WTC11 (cell line): Measurements from ENCODE around the gene GUCY1A2. TPM values are rescaled to one million over a fixed set of nuclear protein-coding genes. Genes with fewer than 3 reads are reported as not detected.

ENCODE experiments used
- ATAC-seq: fragments of 200-7000 bp; cut with Tn5 transposase; 2 replicates; pipeline ENCODE4 v1.10.0; 2021; ENCODE audit warnings: mild to moderate bottlenecking, moderate library complexity
- CTCF ChIA-PET: fragments of 300-600 bp; sonication (Branson Sonifier 250); formaldehyde crosslinking; loops from one replicate; lab custom pipeline; 2021; ENCODE audit warnings: antibody characterized with exemption; lab: Charles Lee
- POLR2A ChIA-PET: fragments of 350-600 bp; sonication (Branson Sonifier 250); formaldehyde crosslinking; loops from one replicate; lab custom pipeline; 2021; ENCODE audit warnings: antibody characterized with exemption; lab: Charles Lee
- DNase-seq: peaks from one replicate; pipeline ENCODE4 v3.0.0; 2021; ENCODE audit warnings: low spot score
- H3K27ac Mint-ChIP-seq: 2 replicates; pipeline ENCODE4 v1.8.0; 2021; ENCODE audit warnings: mixed read lengths
- H3K27me3 Mint-ChIP-seq: 2 replicates; pipeline ENCODE4 v1.8.0; 2021; ENCODE audit warnings: low read depth, mild to moderate bottlenecking, moderate library complexity, mixed read lengths
- H3K36me3 Mint-ChIP-seq: 2 replicates; pipeline ENCODE4 v1.8.0; 2021; ENCODE audit warnings: mixed read lengths
- H3K4me1 Mint-ChIP-seq: 2 replicates; pipeline ENCODE4 v1.8.0; 2022; ENCODE audit warnings: mixed read lengths
- H3K4me3 Mint-ChIP-seq: 2 replicates; pipeline ENCODE4 v1.8.0; 2021; ENCODE audit warnings: mild to moderate bottlenecking, moderate library complexity, mixed read lengths
- H3K9me3 Mint-ChIP-seq: 2 replicates; pipeline ENCODE4 v1.8.0; 2021; ENCODE audit warnings: mixed read lengths
- CBFB ChIP-seq: sonication (generic); formaldehyde crosslinking; IDR thresholded peaks from 2 replicates; pipeline ENCODE4 v1.8.1; 2022; ENCODE audit warnings: mild to moderate bottlenecking, low read depth, missing genetic modification reagents
- CDX4 ChIP-seq: fragments of 250-450 bp; sonication (Bioruptor Pico); IDR thresholded peaks from 2 replicates; pipeline ENCODE4 v1.9.0; 2021; ENCODE audit warnings: moderate library complexity, mild to moderate bottlenecking, inconsistent platforms, borderline replicate concordance
- ESRRA ChIP-seq: sonication (generic); formaldehyde crosslinking; IDR thresholded peaks from 2 replicates; pipeline ENCODE4 v1.8.1; 2022; ENCODE audit warnings: mild to moderate bottlenecking, missing genetic modification reagents, borderline replicate concordance
- HMGXB4 ChIP-seq: sonication (generic); formaldehyde crosslinking; IDR thresholded peaks from 2 replicates; pipeline ENCODE4 v1.8.1; 2023; ENCODE audit warnings: mild to moderate bottlenecking, moderate library complexity, missing genetic modification reagents
- IRF1 ChIP-seq: sonication (generic); formaldehyde crosslinking; IDR thresholded peaks from 2 replicates; pipeline ENCODE4 v1.8.0; 2023; ENCODE audit warnings: missing genetic modification reagents
- MXD4 ChIP-seq: fragments of 250-450 bp; sonication (Bioruptor Pico); IDR thresholded peaks from 2 replicates; pipeline ENCODE4 v1.8.0; 2021; ENCODE audit warnings: mild to moderate bottlenecking, moderate library complexity, borderline replicate concordance
- MYBL2 ChIP-seq: sonication (generic); formaldehyde crosslinking; IDR thresholded peaks from 2 replicates; pipeline ENCODE4 v1.8.1; 2023; ENCODE audit warnings: mild to moderate bottlenecking, moderate library complexity, missing genetic modification reagents
- RORB ChIP-seq: fragments of 250-450 bp; sonication (Bioruptor Pico); IDR thresholded peaks from 2 replicates; pipeline ENCODE4 v1.9.0; 2021; ENCODE audit warnings: mild to moderate bottlenecking
- TCF7 ChIP-seq: sonication (generic); formaldehyde crosslinking; IDR thresholded peaks from 2 replicates; pipeline ENCODE4 v1.8.0; 2022; ENCODE audit warnings: mild to moderate bottlenecking, low read depth, missing genetic modification reagents, moderate library complexity
- TEAD4 ChIP-seq: sonication (generic); formaldehyde crosslinking; IDR thresholded peaks from 2 replicates; pipeline ENCODE4 v1.8.0; 2022; ENCODE audit warnings: mild to moderate bottlenecking, missing genetic modification reagents
- ZNF121 ChIP-seq: sonication (generic); formaldehyde crosslinking; IDR thresholded peaks from 2 replicates; pipeline ENCODE4 v1.8.0; 2023; ENCODE audit warnings: missing genetic modification reagents
- ZNF138 ChIP-seq: sonication (generic); formaldehyde crosslinking; conservative IDR thresholded peaks from 2 replicates; pipeline ENCODE4 v1.8.1; 2022; ENCODE audit warnings: mild to moderate bottlenecking, moderate library complexity, missing genetic modification reagents
- ZNF317 ChIP-seq: sonication (generic); formaldehyde crosslinking; IDR thresholded peaks from 2 replicates; pipeline ENCODE4 v1.8.1; 2023; ENCODE audit warnings: low read depth, mild to moderate bottlenecking, moderate library complexity, missing genetic modification reagents, borderline replicate concordance
- ZNF396 ChIP-seq: fragments of 250-450 bp; sonication (Bioruptor Pico); IDR thresholded peaks from 2 replicates; pipeline ENCODE4 v1.8.0; 2021; ENCODE audit warnings: mild to moderate bottlenecking, moderate library complexity, borderline replicate concordance
- ZNF423 ChIP-seq: fragments of 250-450 bp; sonication (Bioruptor Pico); IDR thresholded peaks from 2 replicates; pipeline ENCODE4 v2.1.2; 2022; ENCODE audit warnings: mild to moderate bottlenecking, moderate library complexity
- ZNF671 ChIP-seq: fragments of 250-450 bp; sonication (Bioruptor Pico); IDR thresholded peaks from 2 replicates; pipeline ENCODE4 v1.8.0; 2021; ENCODE audit warnings: mild to moderate bottlenecking
- total RNA-seq: library from RNA; stranded (reverse); gene quantifications from 3 replicates; pipeline ENCODE4 v1.2.3, GENCODE V29; 2021
- TF ChIP-seq, protein P1 (sequence below): sonication (generic); formaldehyde crosslinking; IDR thresholded peaks from 2 replicates; pipeline ENCODE4 v1.8.1; 2023; ENCODE audit warnings: mild to moderate bottlenecking, missing genetic modification reagents, borderline replicate concordance
- TF ChIP-seq, protein P2 (sequence below): fragments of 200-600 bp; IDR thresholded peaks from 2 replicates; pipeline ENCODE4 v1.8.0; 2022; ENCODE audit warnings: antibody characterized with exemption
- TF ChIP-seq, protein P3 (sequence below): sonication (generic); formaldehyde crosslinking; IDR thresholded peaks from 2 replicates; pipeline ENCODE4 v1.8.0; 2022; ENCODE audit warnings: mild to moderate bottlenecking, missing genetic modification reagents

GUCY1A2 gene
- total RNA-seq, 1 experiment from 2014 or later: 0.90 TPM

DNA sequence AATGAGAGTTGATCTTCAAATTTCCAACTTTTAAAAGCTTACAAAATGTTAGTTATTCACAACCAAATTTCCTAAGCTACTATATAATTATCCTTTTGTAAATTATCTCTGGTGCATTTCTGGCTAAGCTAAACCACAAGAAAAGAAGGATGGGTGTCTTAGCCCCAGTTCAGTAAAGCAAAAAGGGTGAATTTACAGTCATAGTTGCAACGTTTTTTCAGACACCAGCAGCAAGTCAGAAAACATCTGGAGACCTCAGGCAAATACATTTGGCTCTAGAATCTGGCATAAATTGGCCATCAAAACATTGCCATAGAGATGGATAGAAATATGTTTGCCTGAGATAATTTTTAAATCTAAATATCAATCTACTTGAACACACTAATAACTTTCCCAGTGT lies 257.0 kb downstream of the GUCY1A2 start:
- Mint-ChIP-seq H3K4me1 (peaks cover 16% of the 10 kb centered on the region), H3K9me3 (peaks cover 15% of the 10 kb centered on the region), H3K36me3 (no peaks in the 10 kb centered on the region), H3K27ac (no peak overlapping the region), H3K4me3 (no peak overlapping the region), H3K27me3 (no peaks in the 10 kb centered on the region)
- CTCF ChIA-PET: no interaction called here
- DNase-seq (no peak), ATAC-seq (no peak)
- TF ChIP-seq MXD4 (CRISPR knock-in tag) (no peak), IRF1 (no peak), RORB (CRISPR knock-in tag) (no peak), ZNF671 (CRISPR knock-in tag) (no peak), CDX4 (CRISPR knock-in tag) (no peak), CBFB (CRISPR knock-in tag) (no peak), TCF7 (CRISPR knock-in tag) (no peak), HMGXB4 (CRISPR knock-in tag) (no peak), ZNF317 (CRISPR knock-in tag) (no peak), ZNF423 (no peak), ESRRA (no peak), ZNF396 (CRISPR knock-in tag) (no peak), ZNF138 (no peak), MYBL2 (CRISPR knock-in tag) (no peak), ZNF121 (CRISPR knock-in tag) (no peak), TEAD4 (CRISPR knock-in tag) (no peak)
- TF ChIP-seq, protein P1, sequence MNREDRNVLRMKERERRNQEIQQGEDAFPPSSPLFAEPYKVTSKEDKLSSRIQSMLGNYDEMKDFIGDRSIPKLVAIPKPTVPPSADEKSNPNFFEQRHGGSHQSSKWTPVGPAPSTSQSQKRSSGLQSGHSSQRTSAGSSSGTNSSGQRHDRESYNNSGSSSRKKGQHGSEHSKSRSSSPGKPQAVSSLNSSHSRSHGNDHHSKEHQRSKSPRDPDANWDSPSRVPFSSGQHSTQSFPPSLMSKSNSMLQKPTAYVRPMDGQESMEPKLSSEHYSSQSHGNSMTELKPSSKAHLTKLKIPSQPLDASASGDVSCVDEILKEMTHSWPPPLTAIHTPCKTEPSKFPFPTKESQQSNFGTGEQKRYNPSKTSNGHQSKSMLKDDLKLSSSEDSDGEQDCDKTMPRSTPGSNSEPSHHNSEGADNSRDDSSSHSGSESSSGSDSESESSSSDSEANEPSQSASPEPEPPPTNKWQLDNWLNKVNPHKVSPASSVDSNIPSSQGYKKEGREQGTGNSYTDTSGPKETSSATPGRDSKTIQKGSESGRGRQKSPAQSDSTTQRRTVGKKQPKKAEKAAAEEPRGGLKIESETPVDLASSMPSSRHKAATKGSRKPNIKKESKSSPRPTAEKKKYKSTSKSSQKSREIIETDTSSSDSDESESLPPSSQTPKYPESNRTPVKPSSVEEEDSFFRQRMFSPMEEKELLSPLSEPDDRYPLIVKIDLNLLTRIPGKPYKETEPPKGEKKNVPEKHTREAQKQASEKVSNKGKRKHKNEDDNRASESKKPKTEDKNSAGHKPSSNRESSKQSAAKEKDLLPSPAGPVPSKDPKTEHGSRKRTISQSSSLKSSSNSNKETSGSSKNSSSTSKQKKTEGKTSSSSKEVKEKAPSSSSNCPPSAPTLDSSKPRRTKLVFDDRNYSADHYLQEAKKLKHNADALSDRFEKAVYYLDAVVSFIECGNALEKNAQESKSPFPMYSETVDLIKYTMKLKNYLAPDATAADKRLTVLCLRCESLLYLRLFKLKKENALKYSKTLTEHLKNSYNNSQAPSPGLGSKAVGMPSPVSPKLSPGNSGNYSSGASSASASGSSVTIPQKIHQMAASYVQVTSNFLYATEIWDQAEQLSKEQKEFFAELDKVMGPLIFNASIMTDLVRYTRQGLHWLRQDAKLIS (CRISPR knock-in tag): no peak
- TF ChIP-seq, protein P2, sequence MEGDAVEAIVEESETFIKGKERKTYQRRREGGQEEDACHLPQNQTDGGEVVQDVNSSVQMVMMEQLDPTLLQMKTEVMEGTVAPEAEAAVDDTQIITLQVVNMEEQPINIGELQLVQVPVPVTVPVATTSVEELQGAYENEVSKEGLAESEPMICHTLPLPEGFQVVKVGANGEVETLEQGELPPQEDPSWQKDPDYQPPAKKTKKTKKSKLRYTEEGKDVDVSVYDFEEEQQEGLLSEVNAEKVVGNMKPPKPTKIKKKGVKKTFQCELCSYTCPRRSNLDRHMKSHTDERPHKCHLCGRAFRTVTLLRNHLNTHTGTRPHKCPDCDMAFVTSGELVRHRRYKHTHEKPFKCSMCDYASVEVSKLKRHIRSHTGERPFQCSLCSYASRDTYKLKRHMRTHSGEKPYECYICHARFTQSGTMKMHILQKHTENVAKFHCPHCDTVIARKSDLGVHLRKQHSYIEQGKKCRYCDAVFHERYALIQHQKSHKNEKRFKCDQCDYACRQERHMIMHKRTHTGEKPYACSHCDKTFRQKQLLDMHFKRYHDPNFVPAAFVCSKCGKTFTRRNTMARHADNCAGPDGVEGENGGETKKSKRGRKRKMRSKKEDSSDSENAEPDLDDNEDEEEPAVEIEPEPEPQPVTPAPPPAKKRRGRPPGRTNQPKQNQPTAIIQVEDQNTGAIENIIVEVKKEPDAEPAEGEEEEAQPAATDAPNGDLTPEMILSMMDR: no peak
- TF ChIP-seq, protein P3, sequence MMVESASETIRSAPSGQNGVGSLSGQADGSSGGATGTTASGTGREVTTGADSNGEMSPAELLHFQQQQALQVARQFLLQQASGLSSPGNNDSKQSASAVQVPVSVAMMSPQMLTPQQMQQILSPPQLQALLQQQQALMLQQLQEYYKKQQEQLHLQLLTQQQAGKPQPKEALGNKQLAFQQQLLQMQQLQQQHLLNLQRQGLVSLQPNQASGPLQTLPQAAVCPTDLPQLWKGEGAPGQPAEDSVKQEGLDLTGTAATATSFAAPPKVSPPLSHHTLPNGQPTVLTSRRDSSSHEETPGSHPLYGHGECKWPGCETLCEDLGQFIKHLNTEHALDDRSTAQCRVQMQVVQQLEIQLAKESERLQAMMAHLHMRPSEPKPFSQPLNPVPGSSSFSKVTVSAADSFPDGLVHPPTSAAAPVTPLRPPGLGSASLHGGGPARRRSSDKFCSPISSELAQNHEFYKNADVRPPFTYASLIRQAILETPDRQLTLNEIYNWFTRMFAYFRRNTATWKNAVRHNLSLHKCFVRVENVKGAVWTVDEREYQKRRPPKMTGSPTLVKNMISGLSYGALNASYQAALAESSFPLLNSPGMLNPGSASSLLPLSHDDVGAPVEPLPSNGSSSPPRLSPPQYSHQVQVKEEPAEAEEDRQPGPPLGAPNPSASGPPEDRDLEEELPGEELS (CRISPR knock-in tag): no peak
- POLR2A ChIA-PET: no interaction called here
